WTC11 (cell line): ENCODE data around the gene PDLIM4. TPM values are rescaled to one million over a fixed set of nuclear protein-coding genes. Genes with fewer than 3 reads are reported as not detected.

ENCODE experiments used
- ATAC-seq: fragments of 200-7000 bp; cut with Tn5 transposase; 2 replicates; pipeline ENCODE4 v1.10.0; 2021; ENCODE audit warnings: mild to moderate bottlenecking, moderate library complexity
- CTCF ChIA-PET: fragments of 300-600 bp; sonication (Branson Sonifier 250); formaldehyde crosslinking; loops from one replicate; lab custom pipeline; 2021; ENCODE audit warnings: antibody characterized with exemption; lab: Charles Lee
- POLR2A ChIA-PET: fragments of 350-600 bp; sonication (Branson Sonifier 250); formaldehyde crosslinking; loops from one replicate; lab custom pipeline; 2021; ENCODE audit warnings: antibody characterized with exemption; lab: Charles Lee
- DNase-seq: peaks from one replicate; pipeline ENCODE4 v3.0.0; 2021; ENCODE audit warnings: low spot score
- H3K27ac Mint-ChIP-seq: 2 replicates; pipeline ENCODE4 v1.8.0; 2021; ENCODE audit warnings: mixed read lengths
- H3K27me3 Mint-ChIP-seq: 2 replicates; pipeline ENCODE4 v1.8.0; 2021; ENCODE audit warnings: low read depth, mild to moderate bottlenecking, moderate library complexity, mixed read lengths
- H3K36me3 Mint-ChIP-seq: 2 replicates; pipeline ENCODE4 v1.8.0; 2021; ENCODE audit warnings: mixed read lengths
- H3K4me1 Mint-ChIP-seq: 2 replicates; pipeline ENCODE4 v1.8.0; 2022; ENCODE audit warnings: mixed read lengths
- H3K4me3 Mint-ChIP-seq: 2 replicates; pipeline ENCODE4 v1.8.0; 2021; ENCODE audit warnings: mild to moderate bottlenecking, moderate library complexity, mixed read lengths
- H3K9me3 Mint-ChIP-seq: 2 replicates; pipeline ENCODE4 v1.8.0; 2021; ENCODE audit warnings: mixed read lengths
- ARID4B ChIP-seq: sonication (generic); formaldehyde crosslinking; IDR thresholded peaks from 2 replicates; pipeline ENCODE4 v1.8.0; 2023; ENCODE audit warnings: missing genetic modification reagents, mild to moderate bottlenecking, borderline replicate concordance
- CDX4 ChIP-seq: fragments of 250-450 bp; sonication (Bioruptor Pico); IDR thresholded peaks from 2 replicates; pipeline ENCODE4 v1.9.0; 2021; ENCODE audit warnings: moderate library complexity, mild to moderate bottlenecking, inconsistent platforms, borderline replicate concordance
- CREM ChIP-seq: sonication (generic); formaldehyde crosslinking; IDR thresholded peaks from 2 replicates; pipeline ENCODE4 v1.8.1; 2022; ENCODE audit warnings: mild to moderate bottlenecking, missing genetic modification reagents, moderate library complexity
- E2F1 ChIP-seq: sonication (generic); formaldehyde crosslinking; IDR thresholded peaks from 2 replicates; pipeline ENCODE4 v1.8.0; 2022; ENCODE audit warnings: mild to moderate bottlenecking, missing genetic modification reagents
- ELF4 ChIP-seq: sonication (generic); formaldehyde crosslinking; IDR thresholded peaks from 2 replicates; pipeline ENCODE4 v1.8.1; 2022; ENCODE audit warnings: low read depth, mild to moderate bottlenecking, moderate library complexity, missing genetic modification reagents
- GTF2I ChIP-seq: fragments of 250-450 bp; sonication (Bioruptor Pico); conservative IDR thresholded peaks from 2 replicates; pipeline ENCODE4 v1.4.0; 2021; ENCODE audit warnings: mild to moderate bottlenecking
- MYBL2 ChIP-seq: sonication (generic); formaldehyde crosslinking; IDR thresholded peaks from 2 replicates; pipeline ENCODE4 v1.8.1; 2023; ENCODE audit warnings: mild to moderate bottlenecking, moderate library complexity, missing genetic modification reagents
- PREB ChIP-seq: sonication (generic); formaldehyde crosslinking; IDR thresholded peaks from 2 replicates; pipeline ENCODE4 v1.8.1; 2022; ENCODE audit warnings: mild to moderate bottlenecking, missing genetic modification reagents, moderate library complexity, borderline replicate concordance
- SP1 ChIP-seq: sonication (generic); formaldehyde crosslinking; conservative IDR thresholded peaks from 2 replicates; pipeline ENCODE4 v1.8.1; 2022; ENCODE audit warnings: missing genetic modification reagents
- TEAD1 ChIP-seq: sonication (generic); formaldehyde crosslinking; IDR thresholded peaks from 2 replicates; pipeline ENCODE4 v1.8.0; 2022; ENCODE audit warnings: mild to moderate bottlenecking, missing genetic modification reagents
- TEAD4 ChIP-seq: sonication (generic); formaldehyde crosslinking; IDR thresholded peaks from 2 replicates; pipeline ENCODE4 v1.8.0; 2022; ENCODE audit warnings: mild to moderate bottlenecking, missing genetic modification reagents
- ZNF121 ChIP-seq: sonication (generic); formaldehyde crosslinking; IDR thresholded peaks from 2 replicates; pipeline ENCODE4 v1.8.0; 2023; ENCODE audit warnings: missing genetic modification reagents
- total RNA-seq: library from RNA; stranded (reverse); gene quantifications from 3 replicates; pipeline ENCODE4 v1.2.3, GENCODE V29; 2021
- TF ChIP-seq, protein P1 (sequence below): sonication (generic); formaldehyde crosslinking; IDR thresholded peaks from 2 replicates; pipeline ENCODE4 v1.8.0; 2023; ENCODE audit warnings: mild to moderate bottlenecking, missing genetic modification reagents
- TF ChIP-seq, protein P2 (sequence below): sonication (generic); formaldehyde crosslinking; IDR thresholded peaks from 2 replicates; pipeline ENCODE4 v1.8.1; 2022; ENCODE audit warnings: low read depth, missing genetic modification reagents, borderline replicate concordance
- TF ChIP-seq, protein P3 (sequence below): sonication (generic); formaldehyde crosslinking; IDR thresholded peaks from 2 replicates; pipeline ENCODE4 v1.8.1; 2022; ENCODE audit warnings: mild to moderate bottlenecking, moderate library complexity, missing genetic modification reagents
- TF ChIP-seq, protein P4 (sequence below): sonication (generic); formaldehyde crosslinking; IDR thresholded peaks from 2 replicates; pipeline ENCODE4 v1.8.1; 2023; ENCODE audit warnings: mild to moderate bottlenecking, missing genetic modification reagents, borderline replicate concordance

The PDLIM4 gene
- total RNA-seq, 1 experiment from 2014 or later, result 11.4 TPM

GRCh38 chr5:132313366-132313765, 55.9 kb downstream of the PDLIM4 start (continued):
- TF ChIP-seq CDX4 (CRISPR knock-in tag) (no peak), MYBL2 (no peak), TEAD4 (CRISPR knock-in tag) (no peak), ARID4B (CRISPR knock-in tag) (no peak), ZNF121 (no peak), E2F1 (CRISPR knock-in tag) (no peak)
- TF ChIP-seq, protein P1, sequence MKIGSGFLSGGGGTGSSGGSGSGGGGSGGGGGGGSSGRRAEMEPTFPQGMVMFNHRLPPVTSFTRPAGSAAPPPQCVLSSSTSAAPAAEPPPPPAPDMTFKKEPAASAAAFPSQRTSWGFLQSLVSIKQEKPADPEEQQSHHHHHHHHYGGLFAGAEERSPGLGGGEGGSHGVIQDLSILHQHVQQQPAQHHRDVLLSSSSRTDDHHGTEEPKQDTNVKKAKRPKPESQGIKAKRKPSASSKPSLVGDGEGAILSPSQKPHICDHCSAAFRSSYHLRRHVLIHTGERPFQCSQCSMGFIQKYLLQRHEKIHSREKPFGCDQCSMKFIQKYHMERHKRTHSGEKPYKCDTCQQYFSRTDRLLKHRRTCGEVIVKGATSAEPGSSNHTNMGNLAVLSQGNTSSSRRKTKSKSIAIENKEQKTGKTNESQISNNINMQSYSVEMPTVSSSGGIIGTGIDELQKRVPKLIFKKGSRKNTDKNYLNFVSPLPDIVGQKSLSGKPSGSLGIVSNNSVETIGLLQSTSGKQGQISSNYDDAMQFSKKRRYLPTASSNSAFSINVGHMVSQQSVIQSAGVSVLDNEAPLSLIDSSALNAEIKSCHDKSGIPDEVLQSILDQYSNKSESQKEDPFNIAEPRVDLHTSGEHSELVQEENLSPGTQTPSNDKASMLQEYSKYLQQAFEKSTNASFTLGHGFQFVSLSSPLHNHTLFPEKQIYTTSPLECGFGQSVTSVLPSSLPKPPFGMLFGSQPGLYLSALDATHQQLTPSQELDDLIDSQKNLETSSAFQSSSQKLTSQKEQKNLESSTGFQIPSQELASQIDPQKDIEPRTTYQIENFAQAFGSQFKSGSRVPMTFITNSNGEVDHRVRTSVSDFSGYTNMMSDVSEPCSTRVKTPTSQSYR (CRISPR knock-in tag), result no peak
- TF ChIP-seq, protein P2, sequence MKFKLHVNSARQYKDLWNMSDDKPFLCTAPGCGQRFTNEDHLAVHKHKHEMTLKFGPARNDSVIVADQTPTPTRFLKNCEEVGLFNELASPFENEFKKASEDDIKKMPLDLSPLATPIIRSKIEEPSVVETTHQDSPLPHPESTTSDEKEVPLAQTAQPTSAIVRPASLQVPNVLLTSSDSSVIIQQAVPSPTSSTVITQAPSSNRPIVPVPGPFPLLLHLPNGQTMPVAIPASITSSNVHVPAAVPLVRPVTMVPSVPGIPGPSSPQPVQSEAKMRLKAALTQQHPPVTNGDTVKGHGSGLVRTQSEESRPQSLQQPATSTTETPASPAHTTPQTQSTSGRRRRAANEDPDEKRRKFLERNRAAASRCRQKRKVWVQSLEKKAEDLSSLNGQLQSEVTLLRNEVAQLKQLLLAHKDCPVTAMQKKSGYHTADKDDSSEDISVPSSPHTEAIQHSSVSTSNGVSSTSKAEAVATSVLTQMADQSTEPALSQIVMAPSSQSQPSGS (CRISPR knock-in tag), result no peak
- TF ChIP-seq, all 79 proteins: peak for 0

GRCh38 chr5:132313961-132314432, 56.5 kb downstream of the PDLIM4 start:
- H3K4me1 Mint-ChIP-seq, result no peaks in the 10 kb centered on the region
- no peaks in the 10 kb centered on the region for H3K36me3 Mint-ChIP-seq
- no peak overlapping the region for H3K4me3 Mint-ChIP-seq
- no peaks in the 10 kb centered on the region for H3K27me3 Mint-ChIP-seq
- H3K27ac Mint-ChIP-seq, result no peak overlapping the region
- DNase-seq, result no peak
- POLR2A ChIA-PET, result no interaction called here
- CTCF ChIA-PET, result no interaction called here
- H3K9me3 Mint-ChIP-seq, result no peaks in the 10 kb centered on the region
- no peak for ATAC-seq
- TF ChIP-seq GTF2I (CRISPR knock-in tag), result no peak
- no peak for TF ChIP-seq CREM (CRISPR knock-in tag)
- no peak for TF ChIP-seq SP1
- no peak for TF ChIP-seq ELF4 (CRISPR knock-in tag)
- TF ChIP-seq, protein P2 (CRISPR knock-in tag), result no peak
- no peak for TF ChIP-seq PREB (CRISPR knock-in tag)
- TF ChIP-seq, protein P3, sequence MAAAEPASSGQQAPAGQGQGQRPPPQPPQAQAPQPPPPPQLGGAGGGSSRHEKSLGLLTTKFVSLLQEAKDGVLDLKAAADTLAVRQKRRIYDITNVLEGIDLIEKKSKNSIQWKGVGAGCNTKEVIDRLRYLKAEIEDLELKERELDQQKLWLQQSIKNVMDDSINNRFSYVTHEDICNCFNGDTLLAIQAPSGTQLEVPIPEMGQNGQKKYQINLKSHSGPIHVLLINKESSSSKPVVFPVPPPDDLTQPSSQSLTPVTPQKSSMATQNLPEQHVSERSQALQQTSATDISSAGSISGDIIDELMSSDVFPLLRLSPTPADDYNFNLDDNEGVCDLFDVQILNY (CRISPR knock-in tag), result no peak
- TF ChIP-seq TEAD1, result no peak
- TF ChIP-seq, protein P4, sequence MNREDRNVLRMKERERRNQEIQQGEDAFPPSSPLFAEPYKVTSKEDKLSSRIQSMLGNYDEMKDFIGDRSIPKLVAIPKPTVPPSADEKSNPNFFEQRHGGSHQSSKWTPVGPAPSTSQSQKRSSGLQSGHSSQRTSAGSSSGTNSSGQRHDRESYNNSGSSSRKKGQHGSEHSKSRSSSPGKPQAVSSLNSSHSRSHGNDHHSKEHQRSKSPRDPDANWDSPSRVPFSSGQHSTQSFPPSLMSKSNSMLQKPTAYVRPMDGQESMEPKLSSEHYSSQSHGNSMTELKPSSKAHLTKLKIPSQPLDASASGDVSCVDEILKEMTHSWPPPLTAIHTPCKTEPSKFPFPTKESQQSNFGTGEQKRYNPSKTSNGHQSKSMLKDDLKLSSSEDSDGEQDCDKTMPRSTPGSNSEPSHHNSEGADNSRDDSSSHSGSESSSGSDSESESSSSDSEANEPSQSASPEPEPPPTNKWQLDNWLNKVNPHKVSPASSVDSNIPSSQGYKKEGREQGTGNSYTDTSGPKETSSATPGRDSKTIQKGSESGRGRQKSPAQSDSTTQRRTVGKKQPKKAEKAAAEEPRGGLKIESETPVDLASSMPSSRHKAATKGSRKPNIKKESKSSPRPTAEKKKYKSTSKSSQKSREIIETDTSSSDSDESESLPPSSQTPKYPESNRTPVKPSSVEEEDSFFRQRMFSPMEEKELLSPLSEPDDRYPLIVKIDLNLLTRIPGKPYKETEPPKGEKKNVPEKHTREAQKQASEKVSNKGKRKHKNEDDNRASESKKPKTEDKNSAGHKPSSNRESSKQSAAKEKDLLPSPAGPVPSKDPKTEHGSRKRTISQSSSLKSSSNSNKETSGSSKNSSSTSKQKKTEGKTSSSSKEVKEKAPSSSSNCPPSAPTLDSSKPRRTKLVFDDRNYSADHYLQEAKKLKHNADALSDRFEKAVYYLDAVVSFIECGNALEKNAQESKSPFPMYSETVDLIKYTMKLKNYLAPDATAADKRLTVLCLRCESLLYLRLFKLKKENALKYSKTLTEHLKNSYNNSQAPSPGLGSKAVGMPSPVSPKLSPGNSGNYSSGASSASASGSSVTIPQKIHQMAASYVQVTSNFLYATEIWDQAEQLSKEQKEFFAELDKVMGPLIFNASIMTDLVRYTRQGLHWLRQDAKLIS (CRISPR knock-in tag), result no peak
